DND-41 (cell line): Measurements from ENCODE around the gene CGB5.

Experiments used
- CTCF ChIP-seq: IDR thresholded peaks from 2 replicates; pipeline ENCODE4 v1.5.1; 2012; ENCODE audit warnings: borderline replicate concordance, low read length, moderate library complexity, mild to moderate bottlenecking; ENCODE audit not compliant: poor library complexity, severe bottlenecking; ENCODE audit errors: extremely low read depth
- EZH2 ChIP-seq: IDR thresholded peaks from 3 replicates; pipeline ENCODE4 v1.6.1; 2012; ENCODE audit warnings: borderline replicate concordance, low read depth, mild to moderate bottlenecking, moderate library complexity, low read length, inconsistent platforms; ENCODE audit not compliant: severe bottlenecking

- TF ChIP-seq EZH2, result no peak
- TF ChIP-seq CTCF, result peak; percentile 21
Measured at GRCh38 chr19:49019242-49019932, 24.3 kb upstream of the CGB5 start.
